DND-41 (cell line): ENCODE data around the gene ACSF3.

Experiments
- ATAC-seq: fragments of 200-7000 bp; cut with Tn5 transposase; 3 replicates; pipeline ENCODE4 v1.9.1; 2021; ENCODE audit warnings: low read depth; ENCODE audit not compliant: insufficient read depth
- DNase-seq: peaks from one replicate; pipeline ENCODE4 v3.0.0-alpha.2; 2020
- H2AFZ ChIP-seq: 2 replicates; pipeline ENCODE4 v1.6.0; 2012; ENCODE audit warnings: low read depth, low read length
- H3K27ac ChIP-seq: 2 replicates; pipeline ENCODE4 v1.5.1; 2012; ENCODE audit warnings: low read length, inconsistent platforms
- H3K27me3 ChIP-seq: fragments of 200-600 bp; sonication (generic); 2 replicates; pipeline ENCODE4 v1.6.0; 2012; ENCODE audit warnings: low read length, mild to moderate bottlenecking, inconsistent platforms; ENCODE audit not compliant: insufficient read depth, poor library complexity
- H3K36me3 ChIP-seq: 2 replicates; pipeline ENCODE4 v1.5.1; 2012; ENCODE audit warnings: low read length, inconsistent platforms; ENCODE audit not compliant: insufficient read depth
- H3K4me1 ChIP-seq: 2 replicates; pipeline ENCODE4 v1.5.1; 2012; ENCODE audit warnings: mild to moderate bottlenecking, low read length; ENCODE audit not compliant: insufficient read depth
- H3K4me2 ChIP-seq: 2 replicates; pipeline ENCODE4 v1.6.0; 2012; ENCODE audit warnings: mild to moderate bottlenecking, moderate library complexity, low read length, inconsistent platforms; ENCODE audit not compliant: insufficient read depth
- H3K4me3 ChIP-seq, 2 experiments: fragments of 200-600 bp in 1 of 2; shearing (Covaris generic) in 1 of 2; 2 replicates each; pipeline ENCODE4 v1.5.1; 2012 to 2016; ENCODE audit warnings: inconsistent platforms in 2 of 2, low read length in 2 of 2, mild to moderate bottlenecking in 2 of 2, low read depth in 1 of 2, moderate library complexity in 1 of 2
- H3K79me2 ChIP-seq: 2 replicates; pipeline ENCODE4 v1.6.0; 2012; ENCODE audit warnings: low read length, inconsistent platforms; ENCODE audit not compliant: insufficient read depth
- H3K9ac ChIP-seq: 2 replicates; pipeline ENCODE4 v1.6.0; 2012; ENCODE audit warnings: low read depth, mild to moderate bottlenecking, inconsistent platforms, low read length, moderate library complexity
- H3K9me3 ChIP-seq: 2 replicates; pipeline ENCODE4 v1.5.1; 2012; ENCODE audit warnings: low read length, moderate library complexity, mild to moderate bottlenecking, inconsistent platforms; ENCODE audit not compliant: insufficient read depth, severe bottlenecking
- H4K20me1 ChIP-seq: 2 replicates; pipeline ENCODE4 v1.6.0; 2012; ENCODE audit warnings: low read length; ENCODE audit not compliant: insufficient read depth
- CTCF ChIP-seq: IDR thresholded peaks from 2 replicates; pipeline ENCODE4 v1.5.1; 2012; ENCODE audit warnings: borderline replicate concordance, low read length, moderate library complexity, mild to moderate bottlenecking; ENCODE audit not compliant: poor library complexity, severe bottlenecking; ENCODE audit errors: extremely low read depth
- EZH2 ChIP-seq: IDR thresholded peaks from 3 replicates; pipeline ENCODE4 v1.6.1; 2012; ENCODE audit warnings: borderline replicate concordance, low read depth, mild to moderate bottlenecking, moderate library complexity, low read length, inconsistent platforms; ENCODE audit not compliant: severe bottlenecking

The ACSF3 gene

DNA sequence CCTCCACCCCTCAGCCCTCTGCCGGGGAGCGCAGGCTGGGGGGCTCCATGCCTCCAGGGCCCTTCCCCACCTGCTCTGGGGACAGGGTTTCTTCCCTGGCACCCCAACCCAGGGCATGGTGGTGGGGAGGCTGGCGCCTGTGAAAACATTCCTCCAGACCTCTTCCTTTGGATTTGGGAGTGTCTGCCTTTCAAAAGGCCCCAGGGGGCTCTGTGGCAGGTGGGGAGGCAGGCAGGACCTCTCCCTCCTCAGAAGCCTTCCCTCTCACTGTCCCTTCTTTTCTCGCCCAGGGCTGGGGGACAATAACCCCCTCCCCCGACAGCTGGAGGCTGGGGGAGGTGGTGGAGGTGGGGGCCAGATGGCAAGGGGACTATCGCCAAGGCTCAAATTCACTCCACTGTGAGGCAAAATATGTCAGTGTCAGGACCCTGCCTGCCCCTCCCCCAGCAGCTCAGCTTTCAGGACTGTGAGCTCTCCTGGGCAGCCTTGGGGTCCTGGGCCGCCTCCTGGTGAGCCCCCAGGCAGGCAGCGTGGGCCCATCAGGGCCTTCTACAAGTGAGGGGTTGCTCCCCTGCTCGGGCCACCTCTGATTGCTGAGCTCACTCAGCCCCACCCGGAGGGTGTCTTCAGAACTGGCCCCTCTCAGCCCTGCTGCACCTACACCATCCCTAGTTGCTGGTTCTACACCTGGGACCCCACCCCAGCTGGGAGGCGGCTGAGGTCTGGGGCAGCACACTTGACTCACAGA lies 79.7 kb downstream of the ACSF3 start:
- Histone ChIP-seq H3K36me3 (no peaks in the 10 kb centered on the region), H3K9ac (no peak overlapping the region), H3K4me2 (no peak overlapping the region), H3K4me1 (peaks cover 12% of the 10 kb centered on the region), H3K79me2 (no peaks in the 10 kb centered on the region), H4K20me1 (peaks cover 45% of the 10 kb centered on the region), H3K27me3 (peaks cover 5% of the 10 kb centered on the region), H2AFZ (no peak overlapping the region), H3K27ac (no peak overlapping the region), H3K4me3 (no peak overlapping the region), H3K9me3 (no peaks in the 10 kb centered on the region)
- ATAC-seq, result no peak
- TF ChIP-seq EZH2 (no peak), CTCF (no peak)
- DNase-seq, result no peak

DNA sequence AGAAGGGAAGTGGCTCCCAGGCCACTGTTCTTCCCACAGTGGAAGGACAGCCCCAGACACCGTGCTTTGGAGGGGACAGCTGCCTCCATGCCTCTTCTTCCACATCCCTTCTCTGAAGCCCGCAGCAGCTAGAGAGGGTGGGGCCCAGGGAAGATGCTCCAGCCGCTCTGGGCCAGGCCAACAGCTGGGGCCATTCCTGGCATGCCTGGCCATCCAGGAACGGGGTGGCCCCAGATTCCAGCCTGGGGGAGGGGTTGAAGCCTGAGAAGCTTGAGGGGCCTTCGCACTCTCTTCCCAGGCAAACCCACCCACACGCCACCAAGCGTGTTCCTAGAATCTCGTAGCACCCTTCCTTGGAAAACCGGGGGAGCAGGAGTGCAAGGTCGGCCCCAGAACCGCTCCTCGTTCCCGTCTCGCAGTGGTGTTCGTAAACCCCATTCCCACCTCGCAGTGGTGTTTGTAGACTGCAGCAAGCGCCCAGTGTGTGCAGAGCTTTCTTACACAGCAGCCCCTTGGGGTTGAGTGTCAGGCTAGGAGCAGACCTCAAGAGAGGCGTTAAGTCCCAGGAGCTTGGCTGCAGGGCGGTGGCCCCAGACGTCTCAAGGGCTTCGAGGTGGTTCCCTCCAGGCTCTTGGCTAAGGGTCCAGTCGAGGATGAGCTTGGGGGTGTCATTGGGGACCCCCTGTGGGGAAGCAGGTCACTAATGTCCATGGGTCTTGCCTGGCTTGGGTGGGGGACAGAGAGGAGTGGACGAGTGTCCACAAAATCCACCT lies 80.6 kb downstream of the ACSF3 start:
- H3K4me3 ChIP-seq, result no peak overlapping the region
- H3K4me1 ChIP-seq, result peaks cover 12% of the 10 kb centered on the region
- peaks cover 42% of the 10 kb centered on the region for H4K20me1 ChIP-seq
- H3K27ac ChIP-seq, result no peak overlapping the region
- TF ChIP-seq EZH2 (no peak), CTCF (no peak)
- H3K4me2 ChIP-seq, result no peak overlapping the region
- peaks cover 5% of the 10 kb centered on the region for H3K27me3 ChIP-seq
- H3K36me3 ChIP-seq, result no peaks in the 10 kb centered on the region
- no peak overlapping the region for H3K9ac ChIP-seq
- DNase-seq (no peak), ATAC-seq (no peak)
- H3K79me2 ChIP-seq, result no peaks in the 10 kb centered on the region
- H2AFZ ChIP-seq, result no peak overlapping the region
- no peaks in the 10 kb centered on the region for H3K9me3 ChIP-seq

GRCh38 chr16:89174877-89175276 lies 81.2 kb downstream of the ACSF3 start:
- Histone ChIP-seq H3K79me2 (no peaks in the 10 kb centered on the region), H3K4me3 (no peak overlapping the region), H3K27me3 (peaks cover 5% of the 10 kb centered on the region), H3K27ac (no peak overlapping the region), H4K20me1 (peaks cover 39% of the 10 kb centered on the region), H3K9ac (no peak overlapping the region), H3K4me2 (no peak overlapping the region), H3K4me1 (peaks cover 12% of the 10 kb centered on the region), H3K36me3 (no peaks in the 10 kb centered on the region), H2AFZ (no peak overlapping the region), H3K9me3 (no peaks in the 10 kb centered on the region)
- no peak for ATAC-seq
- DNase-seq, result no peak
- TF ChIP-seq CTCF (no peak), EZH2 (no peak)
